Thyroid gland (tissue), 4 donors: Measurements from ENCODE around the gene TMIE.

ENCODE experiments used
- CTCF ChIP-seq, 6 experiments: fragments of 200-600 bp in 3 of 6; fragments of 450-650 bp in 3 of 6; sonication (generic) in 3 of 6; IDR thresholded peaks; one replicate each; pipeline ENCODE4 v1.5.1; 2016 to 2019; ENCODE audit warnings: antibody characterized with exemption in 6 of 6, mild to moderate bottlenecking in 2 of 6, inconsistent platforms in 1 of 6, moderate library complexity in 1 of 6
- POLR2A ChIP-seq, 2 donors: fragments of 450-650 bp; IDR thresholded peaks; one replicate each; pipeline ENCODE4 v1.6.1; 2017; ENCODE audit warnings: antibody characterized with exemption in 2 of 2, mild to moderate bottlenecking in 2 of 2, moderate library complexity in 1 of 2

DNA sequence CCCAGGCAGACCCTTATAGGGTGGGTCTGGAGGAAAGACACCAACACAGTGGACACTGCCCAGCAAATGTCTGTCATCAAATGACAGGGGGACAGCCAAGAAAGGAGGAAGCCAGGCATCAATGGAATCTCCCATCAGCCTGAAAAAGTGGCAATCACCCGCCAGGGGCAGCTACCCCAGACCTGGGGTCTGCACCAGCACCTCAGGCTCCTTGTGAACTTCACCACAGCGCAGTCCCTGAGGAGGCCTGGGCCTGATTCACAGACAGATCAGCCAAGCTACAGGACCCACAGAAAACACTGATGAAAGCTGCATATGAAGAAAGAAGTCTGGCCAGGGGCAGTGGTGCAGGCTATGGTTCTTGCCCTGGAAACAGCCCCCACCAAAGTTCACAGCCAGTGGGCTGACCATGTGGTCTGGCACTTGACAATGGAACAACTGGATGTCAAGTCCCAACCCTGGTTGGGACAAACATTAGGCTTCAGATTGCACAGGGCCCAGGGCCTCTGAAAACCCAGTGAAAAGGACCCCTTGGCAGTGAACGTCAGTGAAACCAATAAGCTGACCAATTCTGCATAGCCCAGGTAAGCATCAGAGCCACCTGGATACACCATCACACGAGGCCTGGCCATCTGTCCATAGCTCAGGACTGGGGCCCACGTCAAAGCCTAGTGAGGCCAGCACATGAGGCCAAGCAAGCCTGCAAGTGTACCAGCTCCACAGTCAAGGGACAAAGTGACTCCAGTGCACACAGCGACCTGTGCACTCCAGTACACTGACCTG lies 36.8 kb upstream of the TMIE start:
- no peak for TF ChIP-seq CTCF (IDR thresholded peaks at IDR 0.05)
- TF ChIP-seq POLR2A (IDR thresholded peaks at IDR 0.05), result no peak
